ENCODE data around the gene USP38.
"Not testable (repeated sequence)": the region's sequence is repeated elsewhere in the genome, so short reads cannot be mapped to it uniquely, and the experiment has no call there.

USP38 gene

GRCh38 chr4:143234153-143234552 lies 49.4 kb downstream of the USP38 start:
- TF ChIP-seq CTCF (IDR thresholded peaks at IDR 0.05): no peak
- DNase-seq: no peak
- H3K4me3 ChIP-seq: no peak overlapping the region
- no peaks in the 10 kb centered on the region for H3K4me1 ChIP-seq
- H3K27me3 ChIP-seq: no peaks in the 10 kb centered on the region
- H3K36me3 ChIP-seq: no peaks in the 10 kb centered on the region
- H3K9me3 ChIP-seq: no peaks in the 10 kb centered on the region
- intact Hi-C loops (cut with DNase I; ENCODE audit: low total_unique reads): no loop called here
- H3K27ac ChIP-seq: no peak overlapping the region

GRCh38 chr4:143237195-143237594 lies 52.5 kb downstream of the USP38 start:
- H3K4me1 ChIP-seq; H3K4me3 ChIP-seq; H3K36me3 ChIP-seq; H3K27me3 ChIP-seq; intact Hi-C loops (cut with DNase I; ENCODE audit: low total_unique reads); H3K27ac ChIP-seq; DNase-seq; H3K9me3 ChIP-seq: not testable (repeated sequence)

GRCh38 chr4:143240939-143241679 lies 56.4 kb downstream of the USP38 start:
- no peaks in the 10 kb centered on the region for H3K4me1 ChIP-seq
- no peaks in the 10 kb centered on the region for H3K36me3 ChIP-seq
- H3K4me3 ChIP-seq: no peak overlapping the region
- DNase-seq: no peak
- H3K27ac ChIP-seq: no peak overlapping the region
- H3K9me3 ChIP-seq: no peaks in the 10 kb centered on the region
- no peak for TF ChIP-seq CTCF (IDR thresholded peaks at IDR 0.05)
- H3K27me3 ChIP-seq: no peaks in the 10 kb centered on the region
- intact Hi-C loops (cut with DNase I; ENCODE audit: low total_unique reads): no loop called here

- Histone ChIP-seq H3K36me3 (no peaks in the 10 kb centered on the region), H3K27me3 (no peaks in the 10 kb centered on the region), H3K9me3 (no peaks in the 10 kb centered on the region), H3K4me3 (no peak overlapping the region), H3K4me1 (no peaks in the 10 kb centered on the region), H3K27ac (no peak overlapping the region)
- no peak for DNase-seq
- no peak for TF ChIP-seq CTCF (IDR thresholded peaks at IDR 0.05)
- intact Hi-C loops (cut with DNase I; ENCODE audit: low total_unique reads): no loop called here
Observed at GRCh38 chr4:143241892-143242291, 57.2 kb downstream of the USP38 start.

GRCh38 chr4:143243041-143243440 lies 58.3 kb downstream of the USP38 start:
- Histone ChIP-seq H3K9me3 (no peaks in the 10 kb centered on the region), H3K4me1 (no peaks in the 10 kb centered on the region), H3K27me3 (no peaks in the 10 kb centered on the region), H3K27ac (no peak overlapping the region), H3K4me3 (no peak overlapping the region), H3K36me3 (no peaks in the 10 kb centered on the region)
- no peak for TF ChIP-seq CTCF (IDR thresholded peaks at IDR 0.05)
- no peak for DNase-seq
- intact Hi-C loops (cut with DNase I; ENCODE audit: low total_unique reads): no loop called here

- H3K4me3 ChIP-seq: no peak overlapping the region
- H3K36me3 ChIP-seq: no peaks in the 10 kb centered on the region
- intact Hi-C loops (cut with DNase I; ENCODE audit: low total_unique reads): no loop called here
- H3K27me3 ChIP-seq: no peaks in the 10 kb centered on the region
- TF ChIP-seq CTCF (IDR thresholded peaks at IDR 0.05): no peak
- H3K4me1 ChIP-seq: no peaks in the 10 kb centered on the region
- no peaks in the 10 kb centered on the region for H3K9me3 ChIP-seq
- DNase-seq: no peak
- no peak overlapping the region for H3K27ac ChIP-seq
Observed at GRCh38 chr4:143246977-143247376, 62.3 kb downstream of the USP38 start.
